A673 (cell line): ENCODE measurements around the gene DTNA. TPM values are rescaled to one million over a fixed set of nuclear protein-coding genes. Genes with fewer than 3 reads are reported as not detected.

Source experiments
- BruUV-seq: library from RNA; stranded (reverse); fragments of 400-500 nt; replicated peaks from 2 replicates; lab custom pipeline; 2021; lab: Mats Ljungman, UMichigan
- CTCF ChIA-PET: fragments of 300-600 bp; sonication (Branson Sonifier 250); formaldehyde crosslinking; loops from one replicate; lab custom pipeline; 2022; ENCODE audit warnings: antibody characterized with exemption; lab: Charles Lee
- POLR2A ChIA-PET: fragments of 300-600 bp; sonication (Branson Sonifier 250); formaldehyde crosslinking; loops from one replicate; lab custom pipeline; 2022; ENCODE audit warnings: antibody characterized with exemption; ENCODE audit not compliant: low non-redundant PET; lab: Charles Lee
- DNase-seq: peaks from one replicate; pipeline ENCODE4 v3.0.0-alpha.2; 2015; ENCODE audit warnings: low spot score
- H3K27ac ChIP-seq: fragments of 200-600 bp; sonication (generic); 2 replicates; pipeline ENCODE4 v1.5.1; 2016; ENCODE audit warnings: mixed run types, low read depth, mild to moderate bottlenecking, mixed read lengths, antibody characterized with exemption, low read length; ENCODE audit not compliant: poor library complexity, severe bottlenecking
- H3K27me3 ChIP-seq: fragments of 200-600 bp; sonication (generic); replicated peaks from 2 replicates; pipeline ENCODE4 v1.6.1; 2017; ENCODE audit warnings: mixed run types, low read depth, mild to moderate bottlenecking, mixed read lengths, antibody characterized with exemption, low read length; ENCODE audit not compliant: insufficient read depth, poor library complexity
- H3K36me3 ChIP-seq: fragments of 200-600 bp; sonication (generic); 2 replicates; pipeline ENCODE4 v1.6.1; 2016; ENCODE audit warnings: mixed run types, mild to moderate bottlenecking, mixed read lengths, antibody characterized with exemption, low read length; ENCODE audit not compliant: insufficient read depth, poor library complexity, severe bottlenecking
- H3K4me1 ChIP-seq: fragments of 200-600 bp; sonication (generic); 2 replicates; pipeline ENCODE4 v1.6.1; 2017; ENCODE audit warnings: mixed run types, mild to moderate bottlenecking, mixed read lengths, antibody characterized with exemption, low read length; ENCODE audit not compliant: insufficient read depth, poor library complexity, severe bottlenecking
- H3K4me3 ChIP-seq: fragments of 200-600 bp; sonication (generic); 2 replicates; pipeline ENCODE4 v1.5.1; 2016; ENCODE audit warnings: low read depth, mixed run types, mild to moderate bottlenecking, mixed read lengths, low read length; ENCODE audit not compliant: poor library complexity, severe bottlenecking
- H3K9me3 ChIP-seq: fragments of 200-600 bp; sonication (generic); 2 replicates; pipeline ENCODE4 v1.6.1; 2016; ENCODE audit warnings: mixed run types, low read depth, mild to moderate bottlenecking, mixed read lengths, antibody characterized with exemption, low read length; ENCODE audit not compliant: poor library complexity, severe bottlenecking
- EZH2 ChIP-seq: fragments of 200-600 bp; sonication (generic); IDR thresholded peaks from 2 replicates; pipeline ENCODE4 v1.6.1; 2017; ENCODE audit warnings: borderline replicate concordance, low read depth, mild to moderate bottlenecking, mixed read lengths, antibody characterized with exemption, low read length; ENCODE audit not compliant: poor library complexity, severe bottlenecking
- intact Hi-C: fragments of 100-400 bp; cut with micrococcal nuclease; formaldehyde crosslinking; loops from one replicate; pipeline ENCODE4 v1.10.0; 2022; ENCODE audit not compliant: unreplicated experiment
- total RNA-seq: library from RNA; stranded (reverse); gene quantifications from 2 replicates; pipeline ENCODE4 v1.2.3, GENCODE V29; 2021
- TF ChIP-seq, protein P1 (sequence below): fragments of 300-800, 200-600 bp; sonication (generic); conservative IDR thresholded peaks from 2 replicates; pipeline ENCODE4 v1.5.1; 2017; ENCODE audit warnings: low read depth, mild to moderate bottlenecking, antibody characterized with exemption, low read length, moderate library complexity, mixed read lengths

Gene DTNA
- total RNA-seq, 1 experiment from 2014 or later: 18.6 TPM

DNA sequence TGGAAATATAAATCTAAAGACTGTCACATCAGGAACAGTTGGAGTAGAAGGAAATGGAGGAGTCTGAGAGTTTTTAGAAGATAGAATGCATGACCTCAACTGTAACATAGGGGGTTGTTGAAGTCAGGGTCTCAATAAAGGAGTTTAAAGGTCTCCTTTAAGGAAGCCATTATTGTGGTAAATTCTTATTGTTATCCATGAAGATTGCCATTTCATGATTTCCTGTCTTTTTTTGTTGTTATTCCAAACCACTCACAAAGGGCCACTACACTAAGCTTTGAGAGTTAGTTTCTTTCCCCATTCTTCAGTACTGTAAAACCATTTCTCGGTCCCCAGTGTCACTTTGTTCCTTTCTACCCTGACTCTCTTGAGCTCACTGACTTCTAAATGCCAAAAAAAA lies 134.0 kb downstream of the DTNA start:
- Histone ChIP-seq H3K27ac (no peak overlapping the region), H3K4me1 (peaks cover 5% of the 10 kb centered on the region), H3K36me3 (no peaks in the 10 kb centered on the region), H3K4me3 (no peak overlapping the region), H3K9me3 (no peaks in the 10 kb centered on the region), H3K27me3 (no peaks in the 10 kb centered on the region)
- ChIA-PET CTCF (interaction anchor here (0.6 kb wide), 1 partner anchor 22 kb away, joined by 3 read pairs; no protein-coding TSS in a partner anchor), POLR2A (no interaction called here)
- intact Hi-C loops: loop anchor here (5.0 kb wide), 1 partner anchor 52 kb away; no protein-coding TSS in a partner anchor
- TF ChIP-seq, protein P1, sequence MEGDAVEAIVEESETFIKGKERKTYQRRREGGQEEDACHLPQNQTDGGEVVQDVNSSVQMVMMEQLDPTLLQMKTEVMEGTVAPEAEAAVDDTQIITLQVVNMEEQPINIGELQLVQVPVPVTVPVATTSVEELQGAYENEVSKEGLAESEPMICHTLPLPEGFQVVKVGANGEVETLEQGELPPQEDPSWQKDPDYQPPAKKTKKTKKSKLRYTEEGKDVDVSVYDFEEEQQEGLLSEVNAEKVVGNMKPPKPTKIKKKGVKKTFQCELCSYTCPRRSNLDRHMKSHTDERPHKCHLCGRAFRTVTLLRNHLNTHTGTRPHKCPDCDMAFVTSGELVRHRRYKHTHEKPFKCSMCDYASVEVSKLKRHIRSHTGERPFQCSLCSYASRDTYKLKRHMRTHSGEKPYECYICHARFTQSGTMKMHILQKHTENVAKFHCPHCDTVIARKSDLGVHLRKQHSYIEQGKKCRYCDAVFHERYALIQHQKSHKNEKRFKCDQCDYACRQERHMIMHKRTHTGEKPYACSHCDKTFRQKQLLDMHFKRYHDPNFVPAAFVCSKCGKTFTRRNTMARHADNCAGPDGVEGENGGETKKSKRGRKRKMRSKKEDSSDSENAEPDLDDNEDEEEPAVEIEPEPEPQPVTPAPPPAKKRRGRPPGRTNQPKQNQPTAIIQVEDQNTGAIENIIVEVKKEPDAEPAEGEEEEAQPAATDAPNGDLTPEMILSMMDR: no peak
- no peak for TF ChIP-seq EZH2
- BruUV-seq: no TSS peak
- no peak for DNase-seq

DNA sequence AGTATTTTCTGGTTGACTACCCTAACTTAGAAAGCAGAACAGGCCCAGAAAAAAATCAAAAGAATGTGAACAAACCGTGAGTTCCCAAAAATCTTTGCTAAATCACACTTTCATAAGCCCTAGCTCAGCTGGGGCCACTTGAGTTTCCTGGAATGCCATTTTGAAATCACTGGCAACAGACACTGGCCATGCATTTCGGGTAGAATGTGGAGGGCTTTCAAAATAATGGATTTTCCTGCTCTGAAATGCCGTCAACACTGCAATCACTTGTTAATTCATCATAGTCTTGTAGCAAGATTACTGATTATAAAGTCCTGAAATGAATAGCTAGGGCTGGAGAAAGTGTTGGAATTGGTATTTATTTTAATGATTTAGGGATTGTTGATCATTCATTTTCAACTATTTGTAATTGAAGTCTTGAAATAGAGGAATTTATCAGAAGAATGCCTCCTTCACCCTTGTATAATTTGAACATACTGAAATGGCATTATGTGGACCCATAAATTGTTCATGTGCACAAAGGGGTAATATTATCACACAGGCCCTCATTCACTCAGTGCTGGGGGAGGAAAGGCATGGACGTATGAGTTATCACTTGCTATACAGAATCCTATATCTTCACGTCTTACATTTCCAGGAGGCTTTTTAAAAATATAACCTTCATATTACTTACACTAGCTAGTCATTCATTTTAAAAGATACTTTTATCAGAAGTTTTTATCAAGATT lies 134.8 kb downstream of the DTNA start:
- peaks cover 5% of the 10 kb centered on the region for H3K4me1 ChIP-seq
- H3K9me3 ChIP-seq: no peaks in the 10 kb centered on the region
- BruUV-seq: no TSS peak
- CTCF ChIA-PET: no interaction called here
- H3K27me3 ChIP-seq: no peaks in the 10 kb centered on the region
- TF ChIP-seq EZH2: no peak
- TF ChIP-seq, protein P1: no peak
- H3K36me3 ChIP-seq: no peaks in the 10 kb centered on the region
- DNase-seq: no peak
- POLR2A ChIA-PET: no interaction called here
- intact Hi-C loops: loop anchor here (5.0 kb wide), 1 partner anchor 53 kb away; no protein-coding TSS in a partner anchor
- no peak overlapping the region for H3K27ac ChIP-seq
- H3K4me3 ChIP-seq: no peak overlapping the region

DNA sequence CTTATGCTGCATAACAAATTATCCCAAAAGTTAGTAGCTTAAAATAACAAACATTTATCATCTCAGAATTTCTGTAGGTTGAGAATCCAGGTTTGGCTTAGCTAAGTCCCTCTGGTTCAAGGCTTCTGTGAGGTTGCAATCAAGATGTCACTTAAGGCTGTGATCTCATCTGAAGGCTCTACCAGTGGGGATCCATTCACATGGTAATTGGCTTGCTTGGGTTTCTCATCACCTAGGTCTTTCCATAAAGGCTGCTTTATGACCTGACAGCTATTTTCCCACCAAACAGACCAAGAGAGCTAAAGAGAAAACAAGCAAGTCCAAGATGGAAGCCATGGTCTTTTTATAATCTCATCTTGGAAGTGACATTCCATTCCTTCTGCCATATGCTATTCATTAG lies 137.3 kb downstream of the DTNA start:
- ChIA-PET CTCF (no interaction called here), POLR2A (no interaction called here)
- H3K4me3 ChIP-seq: no peak overlapping the region
- H3K4me1 ChIP-seq: peaks cover 5% of the 10 kb centered on the region
- no peak for TF ChIP-seq EZH2
- TF ChIP-seq, protein P1: no peak
- no peaks in the 10 kb centered on the region for H3K9me3 ChIP-seq
- H3K27me3 ChIP-seq: no peaks in the 10 kb centered on the region
- intact Hi-C loops: no loop called here
- no peak overlapping the region for H3K27ac ChIP-seq
- no peak for DNase-seq
- no TSS peak for BruUV-seq
- no peaks in the 10 kb centered on the region for H3K36me3 ChIP-seq
